Liver (tissue), 3 donors: ENCODE measurements around the gene GRID1.

Source experiments
- EGR1 ChIP-seq, 2 donors: IDR thresholded peaks; 2 replicates each; pipeline ENCODE4 v1.6.1; 2016 to 2018; ENCODE audit warnings: antibody characterized with exemption in 2 of 2, low read depth in 2 of 2
- MAX ChIP-seq: IDR thresholded peaks from 2 replicates; pipeline ENCODE4 v1.6.1; 2016; ENCODE audit warnings: antibody characterized with exemption
- NR2F2 ChIP-seq: IDR thresholded peaks from 2 replicates; pipeline ENCODE4 v1.6.1; 2016; ENCODE audit warnings: antibody characterized with exemption
- RAD21 ChIP-seq, 2 donors: IDR thresholded peaks; 2 replicates each; pipeline ENCODE4 v1.6.1; 2016; ENCODE audit warnings: antibody characterized with exemption in 2 of 2, mild to moderate bottlenecking in 2 of 2
- RXRA ChIP-seq, 2 donors: IDR thresholded peaks; 2 replicates each; pipeline ENCODE4 v1.6.1; 2017 to 2018; ENCODE audit warnings: antibody characterized with exemption in 2 of 2, mild to moderate bottlenecking in 1 of 2
- TAF1 ChIP-seq: conservative IDR thresholded peaks from 2 replicates; pipeline ENCODE4 v1.6.1; 2016; ENCODE audit warnings: antibody characterized with exemption, mild to moderate bottlenecking
- YY1 ChIP-seq: IDR thresholded peaks from 2 replicates; pipeline ENCODE4 v1.6.1; 2016; ENCODE audit warnings: antibody characterized with exemption, mild to moderate bottlenecking
- TF ChIP-seq, protein P1 (sequence below): fragments of 150-350 bp; IDR thresholded peaks from 2 replicates; pipeline ENCODE4 v1.5.1; 2017; ENCODE audit warnings: improper control_type of control experiment, low read depth, low read length; ENCODE audit not compliant: missing input control
- TF ChIP-seq, protein P2 (sequence below): IDR thresholded peaks from 2 replicates; pipeline ENCODE4 v1.6.1; 2016; ENCODE audit warnings: antibody characterized with exemption, mild to moderate bottlenecking
- donor health status: healthy.
- donor health status: healthy.

- TF ChIP-seq RXRA (IDR thresholded peaks at IDR 0.05) (no peak), YY1 (no peak), EGR1 (IDR thresholded peaks at IDR 0.05; ENCODE audit: low read depth in 2 of 2) (no peak), NR2F2 (no peak), RAD21 (IDR thresholded peaks at IDR 0.05) (no peak), MAX (no peak), TAF1 (no peak)
- TF ChIP-seq, protein P1, sequence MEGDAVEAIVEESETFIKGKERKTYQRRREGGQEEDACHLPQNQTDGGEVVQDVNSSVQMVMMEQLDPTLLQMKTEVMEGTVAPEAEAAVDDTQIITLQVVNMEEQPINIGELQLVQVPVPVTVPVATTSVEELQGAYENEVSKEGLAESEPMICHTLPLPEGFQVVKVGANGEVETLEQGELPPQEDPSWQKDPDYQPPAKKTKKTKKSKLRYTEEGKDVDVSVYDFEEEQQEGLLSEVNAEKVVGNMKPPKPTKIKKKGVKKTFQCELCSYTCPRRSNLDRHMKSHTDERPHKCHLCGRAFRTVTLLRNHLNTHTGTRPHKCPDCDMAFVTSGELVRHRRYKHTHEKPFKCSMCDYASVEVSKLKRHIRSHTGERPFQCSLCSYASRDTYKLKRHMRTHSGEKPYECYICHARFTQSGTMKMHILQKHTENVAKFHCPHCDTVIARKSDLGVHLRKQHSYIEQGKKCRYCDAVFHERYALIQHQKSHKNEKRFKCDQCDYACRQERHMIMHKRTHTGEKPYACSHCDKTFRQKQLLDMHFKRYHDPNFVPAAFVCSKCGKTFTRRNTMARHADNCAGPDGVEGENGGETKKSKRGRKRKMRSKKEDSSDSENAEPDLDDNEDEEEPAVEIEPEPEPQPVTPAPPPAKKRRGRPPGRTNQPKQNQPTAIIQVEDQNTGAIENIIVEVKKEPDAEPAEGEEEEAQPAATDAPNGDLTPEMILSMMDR = no peak
- TF ChIP-seq, protein P2, sequence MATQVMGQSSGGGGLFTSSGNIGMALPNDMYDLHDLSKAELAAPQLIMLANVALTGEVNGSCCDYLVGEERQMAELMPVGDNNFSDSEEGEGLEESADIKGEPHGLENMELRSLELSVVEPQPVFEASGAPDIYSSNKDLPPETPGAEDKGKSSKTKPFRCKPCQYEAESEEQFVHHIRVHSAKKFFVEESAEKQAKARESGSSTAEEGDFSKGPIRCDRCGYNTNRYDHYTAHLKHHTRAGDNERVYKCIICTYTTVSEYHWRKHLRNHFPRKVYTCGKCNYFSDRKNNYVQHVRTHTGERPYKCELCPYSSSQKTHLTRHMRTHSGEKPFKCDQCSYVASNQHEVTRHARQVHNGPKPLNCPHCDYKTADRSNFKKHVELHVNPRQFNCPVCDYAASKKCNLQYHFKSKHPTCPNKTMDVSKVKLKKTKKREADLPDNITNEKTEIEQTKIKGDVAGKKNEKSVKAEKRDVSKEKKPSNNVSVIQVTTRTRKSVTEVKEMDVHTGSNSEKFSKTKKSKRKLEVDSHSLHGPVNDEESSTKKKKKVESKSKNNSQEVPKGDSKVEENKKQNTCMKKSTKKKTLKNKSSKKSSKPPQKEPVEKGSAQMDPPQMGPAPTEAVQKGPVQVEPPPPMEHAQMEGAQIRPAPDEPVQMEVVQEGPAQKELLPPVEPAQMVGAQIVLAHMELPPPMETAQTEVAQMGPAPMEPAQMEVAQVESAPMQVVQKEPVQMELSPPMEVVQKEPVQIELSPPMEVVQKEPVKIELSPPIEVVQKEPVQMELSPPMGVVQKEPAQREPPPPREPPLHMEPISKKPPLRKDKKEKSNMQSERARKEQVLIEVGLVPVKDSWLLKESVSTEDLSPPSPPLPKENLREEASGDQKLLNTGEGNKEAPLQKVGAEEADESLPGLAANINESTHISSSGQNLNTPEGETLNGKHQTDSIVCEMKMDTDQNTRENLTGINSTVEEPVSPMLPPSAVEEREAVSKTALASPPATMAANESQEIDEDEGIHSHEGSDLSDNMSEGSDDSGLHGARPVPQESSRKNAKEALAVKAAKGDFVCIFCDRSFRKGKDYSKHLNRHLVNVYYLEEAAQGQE = no peak
These were observed 5.2 kb downstream of the GRID1 start for GRCh38 chr10:86361156-86362128.
